GM13976 (cell line): ENCODE results near the gene DIP2A.

Experiments used
- DNase-seq: peaks from one replicate; pipeline ENCODE4 v3.0.0; 2012; ENCODE audit warnings: low spot score
- CTCF ChIP-seq: IDR thresholded peaks from 2 replicates; pipeline ENCODE4 v1.5.1; 2012; ENCODE audit warnings: borderline replicate concordance, mild to moderate bottlenecking; ENCODE audit not compliant: insufficient read depth; ENCODE audit errors: extremely low read depth, missing control alignments, control extremely low read depth
- in situ Hi-C: fragments of 300-500 bp; cut with MboI; formaldehyde crosslinking; loops from one replicate; pipeline ENCODE4 v1.12.0; 2022; ENCODE audit warnings: low sequenced_read_pairs, mixed read lengths, inconsistent platforms; ENCODE audit not compliant: unreplicated experiment

DIP2A gene

DNA sequence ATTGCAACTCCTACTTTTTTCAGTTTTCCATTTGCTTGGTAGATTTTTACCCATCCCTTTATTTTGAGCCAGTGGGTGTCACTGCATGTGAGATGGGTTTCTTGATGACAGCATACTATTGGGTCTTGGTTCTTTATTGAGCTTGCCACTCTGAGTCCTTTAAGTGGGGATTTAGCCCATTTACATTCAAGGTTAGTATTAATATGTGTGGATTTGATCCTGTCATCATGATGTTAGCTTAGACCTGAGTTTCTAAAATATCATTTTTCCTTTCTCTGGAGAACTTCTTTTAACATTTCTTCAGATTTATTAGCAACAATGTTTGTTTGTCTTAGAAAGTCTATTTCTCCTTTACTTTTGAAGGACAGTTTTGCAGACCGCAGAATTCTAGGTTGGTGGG lies 158.0 kb downstream of the DIP2A start:
- no peak for DNase-seq
- TF ChIP-seq CTCF = no peak
- in situ Hi-C loops = no loop called here

DNA sequence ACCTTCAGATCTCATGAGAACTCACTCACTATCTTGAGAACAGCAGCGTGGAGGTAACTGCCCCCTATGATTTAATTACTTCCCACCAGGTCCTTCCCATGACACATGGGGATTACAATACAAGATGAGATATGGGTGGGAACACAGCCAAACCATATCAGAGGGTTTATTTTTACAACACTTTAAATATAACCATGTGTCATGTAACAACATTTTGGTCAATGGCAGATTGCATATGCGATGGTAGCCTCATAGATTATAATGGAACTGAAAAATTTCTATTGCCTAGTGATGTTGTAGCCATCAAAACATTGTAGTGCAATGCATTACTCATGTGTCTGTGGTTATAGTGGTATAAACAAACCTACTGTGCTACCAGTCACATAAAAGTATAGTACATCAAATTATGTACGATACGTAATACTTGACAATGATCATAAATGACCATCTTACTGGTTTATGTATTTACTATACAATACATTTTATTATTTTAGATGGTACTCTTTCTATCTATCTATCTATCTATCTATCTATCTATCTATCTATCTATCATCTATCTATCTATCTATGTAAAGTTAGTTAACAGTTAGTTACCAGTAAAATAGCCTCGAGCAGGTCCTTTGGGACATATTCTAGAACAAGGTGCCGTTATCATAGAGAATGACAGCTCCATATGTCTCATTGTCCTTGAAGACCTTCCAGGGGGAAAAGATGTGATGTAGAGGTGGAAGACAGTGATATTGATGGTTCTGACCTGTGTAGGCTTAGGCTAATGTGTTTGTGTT lies 158.8 kb downstream of the DIP2A start:
- no peak for DNase-seq
- no peak for TF ChIP-seq CTCF
- in situ Hi-C loops = no loop called here

DNA sequence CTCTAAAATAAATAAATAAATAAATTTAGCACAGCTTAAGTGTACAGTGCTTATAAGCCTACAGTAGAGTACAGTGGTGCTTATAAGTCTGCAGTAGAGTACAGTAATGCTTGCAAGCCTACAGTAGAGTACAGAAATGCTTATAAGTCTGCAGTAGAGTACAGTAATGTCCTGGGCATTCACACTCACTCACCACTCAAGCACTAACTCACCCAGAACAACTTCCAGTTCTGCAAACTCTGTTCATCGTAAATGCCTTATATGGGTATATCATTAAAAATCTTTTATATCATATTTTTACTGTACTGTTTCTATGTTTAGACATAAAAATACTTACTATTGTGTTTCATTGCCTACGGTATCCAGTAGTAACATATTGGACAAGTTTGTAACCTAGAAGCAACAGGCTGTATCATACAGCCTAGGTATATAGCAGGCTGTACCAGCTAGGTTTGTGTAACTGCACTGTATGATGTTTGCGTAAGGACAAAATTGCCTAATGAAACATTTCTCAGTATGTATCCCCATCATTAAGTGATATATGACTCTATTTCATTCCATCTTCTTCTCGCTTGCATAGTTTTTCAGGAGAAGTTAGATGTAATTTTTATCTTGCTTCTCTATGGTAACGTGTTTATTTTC lies 160.2 kb downstream of the DIP2A start:
- TF ChIP-seq CTCF = no peak
- in situ Hi-C loops = no loop called here
- DNase-seq = no peak
